H9 (cell line): ENCODE data around the gene OR10A6. TPM values are rescaled to one million over a fixed set of nuclear protein-coding genes. Genes with fewer than 3 reads are reported as not detected.

ENCODE experiments used
- DNase-seq: peaks from one replicate; pipeline ENCODE4 v3.0.0-alpha.2; 2017
- H2AFZ ChIP-seq: one replicate; pipeline ENCODE4 v1.6.1; 2013; ENCODE audit warnings: mild to moderate bottlenecking, low read length, control low read depth, moderate library complexity
- H2AK5ac ChIP-seq: 2 replicates; pipeline ENCODE4 v1.6.1; 2013; ENCODE audit warnings: low read length, control low read depth, mixed read lengths; ENCODE audit not compliant: insufficient read length
- H2BK120ac ChIP-seq: one replicate; pipeline ENCODE4 v1.6.1; 2013; ENCODE audit warnings: low read depth, mild to moderate bottlenecking, low read length, control low read depth, inconsistent platforms; ENCODE audit not compliant: poor library complexity, severe bottlenecking
- H2BK12ac ChIP-seq: 2 replicates; pipeline ENCODE4 v1.6.1; 2013; ENCODE audit warnings: low read length, control low read depth, mixed read lengths, low read depth; ENCODE audit not compliant: insufficient read length
- H2BK15ac ChIP-seq: 2 replicates; pipeline ENCODE4 v1.6.1; 2013; ENCODE audit warnings: low read depth, low read length, control low read depth
- H2BK20ac ChIP-seq: one replicate; pipeline ENCODE4 v1.6.1; 2013; ENCODE audit warnings: low read depth, mild to moderate bottlenecking, low read length, control low read depth, inconsistent platforms; ENCODE audit not compliant: poor library complexity, severe bottlenecking
- H2BK5ac ChIP-seq: 2 replicates; pipeline ENCODE4 v1.6.1; 2013; ENCODE audit warnings: low read length, control low read depth, mixed read lengths; ENCODE audit not compliant: insufficient read length
- H3K14ac ChIP-seq: 2 replicates; pipeline ENCODE4 v1.6.1; 2013; ENCODE audit warnings: low read length, control low read depth; ENCODE audit not compliant: insufficient read depth
- H3K18ac ChIP-seq: 2 replicates; pipeline ENCODE4 v1.6.1; 2013; ENCODE audit warnings: low read depth, mild to moderate bottlenecking, mixed read lengths, low read length, control low read depth; ENCODE audit not compliant: insufficient read length
- H3K23ac ChIP-seq: 2 replicates; pipeline ENCODE4 v1.6.1; 2013; ENCODE audit warnings: low read length, control low read depth, mixed read lengths, low read depth; ENCODE audit not compliant: insufficient read length
- H3K23me2 ChIP-seq: 2 replicates; pipeline ENCODE4 v1.6.1; 2013; ENCODE audit warnings: low read depth, mild to moderate bottlenecking, mixed read lengths, low read length, control low read depth; ENCODE audit not compliant: insufficient read length, poor library complexity, severe bottlenecking
- H3K27ac ChIP-seq: 2 replicates; pipeline ENCODE4 v1.5.1; 2013; ENCODE audit warnings: low read length, control low read depth, mixed read lengths, low read depth; ENCODE audit not compliant: insufficient read length
- H3K27me3 ChIP-seq: 2 replicates; pipeline ENCODE4 v1.6.1; 2013; ENCODE audit warnings: low read length, control low read depth, inconsistent platforms; ENCODE audit not compliant: insufficient read depth
- H3K4ac ChIP-seq: 2 replicates; pipeline ENCODE4 v1.6.1; 2013; ENCODE audit warnings: low read depth, mild to moderate bottlenecking, control low read depth, inconsistent platforms, low read length, moderate library complexity
- H3K4me1 ChIP-seq: 2 replicates; pipeline ENCODE4 v1.6.1; 2013; ENCODE audit warnings: low read length, control low read depth, inconsistent platforms; ENCODE audit not compliant: insufficient read depth
- H3K4me2 ChIP-seq: 2 replicates; pipeline ENCODE4 v1.6.1; 2013; ENCODE audit warnings: low read length, control low read depth, mixed read lengths; ENCODE audit not compliant: insufficient read length, insufficient read depth
- H3K56ac ChIP-seq: 2 replicates; pipeline ENCODE4 v1.6.1; 2013; ENCODE audit warnings: low read depth, mild to moderate bottlenecking, mixed read lengths, low read length, control low read depth; ENCODE audit not compliant: insufficient read length
- H3K79me1 ChIP-seq: 2 replicates; pipeline ENCODE4 v1.6.1; 2013; ENCODE audit warnings: low read depth, mild to moderate bottlenecking, moderate library complexity, low read length, control low read depth, inconsistent platforms; ENCODE audit not compliant: insufficient read depth, poor library complexity, severe bottlenecking
- H3K79me2 ChIP-seq: 2 replicates; pipeline ENCODE4 v1.6.1; 2013; ENCODE audit warnings: low read length, control low read depth, inconsistent platforms; ENCODE audit not compliant: insufficient read depth
- H3K9ac ChIP-seq: 2 replicates; pipeline ENCODE4 v1.6.1; 2013; ENCODE audit warnings: low read length, control low read depth, mixed read lengths; ENCODE audit not compliant: insufficient read length; ENCODE audit errors: extremely low read depth
- H3K9me3 ChIP-seq: one replicate; pipeline ENCODE4 v1.6.1; 2013; ENCODE audit warnings: low read depth, low read length, inconsistent platforms; ENCODE audit not compliant: control insufficient read depth
- H3T11ph ChIP-seq: one replicate; pipeline ENCODE4 v1.6.1; 2013; ENCODE audit warnings: mild to moderate bottlenecking, low read length, control low read depth, inconsistent platforms
- H4K20me1 ChIP-seq: one replicate; pipeline ENCODE4 v1.6.1; 2013; ENCODE audit not compliant: control insufficient read depth, insufficient read length, insufficient read depth
- H4K5ac ChIP-seq: 2 replicates; pipeline ENCODE4 v1.6.1; 2013; ENCODE audit warnings: low read depth, mild to moderate bottlenecking, mixed read lengths, low read length, control low read depth; ENCODE audit not compliant: insufficient read length
- H4K8ac ChIP-seq: replicated peaks from 2 replicates; pipeline ENCODE4 v1.6.1; 2013; ENCODE audit warnings: low read length, control low read depth, mixed read lengths, low read depth; ENCODE audit not compliant: insufficient read length
- H4K91ac ChIP-seq: 2 replicates; pipeline ENCODE4 v1.6.1; 2013; ENCODE audit warnings: low read depth, mild to moderate bottlenecking, moderate library complexity, mixed read lengths, low read length, control low read depth; ENCODE audit not compliant: insufficient read length
- H3K27ac Mint-ChIP-seq, 3 experiments: 2 replicates in 2 of 3; 3 replicates in 1 of 3; pipeline ENCODE4 v1.8.0; 2020 to 2021; ENCODE audit warnings: mixed read lengths in 3 of 3, mild to moderate bottlenecking in 1 of 3, moderate library complexity in 1 of 3
- H3K27me3 Mint-ChIP-seq: 2 replicates; pipeline ENCODE4 v1.8.0; 2021; ENCODE audit warnings: low read depth, mild to moderate bottlenecking, moderate library complexity, mixed read lengths
- H3K36me3 Mint-ChIP-seq, 3 experiments: 2 replicates in 2 of 3; 3 replicates in 1 of 3; pipeline ENCODE4 v1.8.0; 2020 to 2021; ENCODE audit warnings: low read depth in 3 of 3, mixed read lengths in 3 of 3; ENCODE audit not compliant: insufficient read depth in 1 of 3
- H3K4me1 Mint-ChIP-seq, 2 experiments: 2 replicates each; pipeline ENCODE4 v1.8.0; 2020; ENCODE audit warnings: mixed read lengths in 2 of 2
- H3K4me3 Mint-ChIP-seq, 2 experiments: 2 replicates in 1 of 2; 3 replicates in 1 of 2; pipeline ENCODE4 v1.8.0; 2020 to 2021; ENCODE audit warnings: mild to moderate bottlenecking in 2 of 2, mixed read lengths in 2 of 2, moderate library complexity in 1 of 2
- H3K9me3 Mint-ChIP-seq, 2 experiments: 2 replicates in 1 of 2; 3 replicates in 1 of 2; pipeline ENCODE4 v1.8.0; 2020; ENCODE audit warnings: mild to moderate bottlenecking in 2 of 2, mixed read lengths in 2 of 2, moderate library complexity in 1 of 2
- WGBS: extraction: QIAGEN DNeasy Blood & Tissue Kit; methylation state at CpG from one replicate; pipeline ENCODE4 v1.1.7; 2013; ENCODE audit warnings: missing lambda C conversion rate, low lambda C conversion rate, mixed read lengths; ENCODE audit not compliant: insufficient read length; ENCODE audit errors: extremely low coverage; 5-methylcytosine and 5-hydroxymethylcytosine counted together
- total RNA-seq: library from RNA; stranded (reverse); gene quantifications from 2 replicates; pipeline ENCODE4 v1.2.1, GENCODE V29; 2021
- TF ChIP-seq, protein P1 (sequence below): fragments of 200-600 bp; sonication (generic); conservative IDR thresholded peaks from 3 replicates; pipeline ENCODE4 v1.8.0; 2021; ENCODE audit warnings: antibody characterized with exemption, mild to moderate bottlenecking

The OR10A6 gene
- total RNA-seq, 1 experiment from 2014 or later, result not detected

DNA sequence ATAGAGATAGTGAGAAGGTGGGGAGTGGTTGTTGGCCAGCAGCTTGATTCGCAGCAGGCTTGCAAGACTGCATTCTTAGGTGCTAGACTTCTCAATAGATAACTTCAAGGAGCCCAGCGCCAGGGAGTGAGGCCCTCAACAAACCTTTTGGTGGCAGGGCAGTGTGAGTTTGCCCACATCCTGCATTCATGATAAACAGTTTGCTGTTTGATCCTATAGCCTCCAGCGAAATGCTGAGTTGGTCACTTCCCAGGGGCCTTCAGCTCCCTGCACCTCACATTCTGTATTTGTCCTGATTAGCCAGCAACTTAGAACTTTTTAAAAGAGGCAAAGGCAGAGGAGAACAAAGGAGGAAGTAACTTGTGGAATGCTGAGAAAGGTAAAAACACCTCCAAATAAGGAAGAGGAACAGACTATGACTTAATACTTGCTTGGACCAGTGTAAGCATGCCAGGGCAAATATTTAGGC lies 25.1 kb downstream of the OR10A6 start:
- H3K27me3 ChIP-seq, result no peaks in the 10 kb centered on the region
- H4K8ac ChIP-seq, result no peak overlapping the region
- Mint-ChIP-seq H3K4me1 (peaks cover 67 to 72% of the 10 kb centered on the region in 2 experiments), H3K27me3 (no peaks in the 10 kb centered on the region), H3K36me3 (no peaks in the 10 kb centered on the region; a peak in 1 of 7 replicates), H3K9me3 (no peaks in the 10 kb centered on the region), H3K4me3 (peak overlapping the region in 1 of 2 experiments; percentile 30; a peak in 2 of 5 replicates), H3K27ac (peak overlapping the region; percentile 88 to 97 (median 95))
- H4K20me1 ChIP-seq, result no peaks in the 10 kb centered on the region
- peak; percentile 59 for DNase-seq
- H3K9ac ChIP-seq, result peak overlapping the region; percentile 62
- H2AK5ac ChIP-seq, result no peak overlapping the region
- peak overlapping the region; percentile 8 for H4K5ac ChIP-seq
- H2AFZ ChIP-seq, result peak overlapping the region; percentile 16
- H3K27ac ChIP-seq, result peak overlapping the region; percentile 62
- H3K79me1 ChIP-seq, result no peaks in the 10 kb centered on the region
- H3K4me1 ChIP-seq, result peaks cover 4% of the 10 kb centered on the region; the same call in 1 of the 2 replicates
- H3K56ac ChIP-seq, result no peak overlapping the region
- TF ChIP-seq, protein P1, sequence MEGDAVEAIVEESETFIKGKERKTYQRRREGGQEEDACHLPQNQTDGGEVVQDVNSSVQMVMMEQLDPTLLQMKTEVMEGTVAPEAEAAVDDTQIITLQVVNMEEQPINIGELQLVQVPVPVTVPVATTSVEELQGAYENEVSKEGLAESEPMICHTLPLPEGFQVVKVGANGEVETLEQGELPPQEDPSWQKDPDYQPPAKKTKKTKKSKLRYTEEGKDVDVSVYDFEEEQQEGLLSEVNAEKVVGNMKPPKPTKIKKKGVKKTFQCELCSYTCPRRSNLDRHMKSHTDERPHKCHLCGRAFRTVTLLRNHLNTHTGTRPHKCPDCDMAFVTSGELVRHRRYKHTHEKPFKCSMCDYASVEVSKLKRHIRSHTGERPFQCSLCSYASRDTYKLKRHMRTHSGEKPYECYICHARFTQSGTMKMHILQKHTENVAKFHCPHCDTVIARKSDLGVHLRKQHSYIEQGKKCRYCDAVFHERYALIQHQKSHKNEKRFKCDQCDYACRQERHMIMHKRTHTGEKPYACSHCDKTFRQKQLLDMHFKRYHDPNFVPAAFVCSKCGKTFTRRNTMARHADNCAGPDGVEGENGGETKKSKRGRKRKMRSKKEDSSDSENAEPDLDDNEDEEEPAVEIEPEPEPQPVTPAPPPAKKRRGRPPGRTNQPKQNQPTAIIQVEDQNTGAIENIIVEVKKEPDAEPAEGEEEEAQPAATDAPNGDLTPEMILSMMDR, result no peak
- H3K4me2 ChIP-seq, result peak overlapping the region; percentile 50
- peak overlapping the region; percentile 10 for H2BK120ac ChIP-seq
- no peak overlapping the region for H4K91ac ChIP-seq
- WGBS, result no CpG with 5 or more reads among the region's 3 CpGs
- H2BK12ac ChIP-seq, result no peak overlapping the region
- H3K14ac ChIP-seq, result peak overlapping the region; percentile 67; the same call in 1 of the 2 replicates
- H2BK15ac ChIP-seq, result no peak overlapping the region
- no peak overlapping the region for H2BK5ac ChIP-seq
- H3K23me2 ChIP-seq, result no peaks in the 10 kb centered on the region
- no peak overlapping the region for H2BK20ac ChIP-seq
- no peak overlapping the region; the same call in 1 of the 2 replicates for H3K4ac ChIP-seq
- H3K9me3 ChIP-seq, result no peaks in the 10 kb centered on the region
- no peak overlapping the region for H3K23ac ChIP-seq
- H3T11ph ChIP-seq, result no peak overlapping the region
- no peaks in the 10 kb centered on the region for H3K79me2 ChIP-seq
- peak overlapping the region; percentile 18 for H3K18ac ChIP-seq
